DOHH2 (cell line): ENCODE data around the gene FAM227B.

Source experiments
- H3F3A ChIP-seq: fragments of 200-600 bp; sonication (generic), shearing (Covaris generic); 2 replicates; pipeline ENCODE4 v1.6.0; 2016; ENCODE audit warnings: antibody characterized with exemption, mild to moderate bottlenecking; ENCODE audit not compliant: control insufficient read depth, insufficient read depth
- H3K27ac ChIP-seq: fragments of 200-600 bp; sonication (generic); 2 replicates; pipeline ENCODE4 v1.5.1; 2014; ENCODE audit warnings: low read depth, mild to moderate bottlenecking, low read length, moderate library complexity
- H3K27me3 ChIP-seq: fragments of 200-600 bp; sonication (generic); 2 replicates; pipeline ENCODE4 v1.6.1; 2014; ENCODE audit warnings: mild to moderate bottlenecking, low read length, mixed read lengths; ENCODE audit not compliant: control insufficient read depth
- H3K36me3 ChIP-seq: fragments of 200-600 bp; sonication (generic); 2 replicates; pipeline ENCODE4 v1.6.1; 2014; ENCODE audit warnings: mild to moderate bottlenecking, low read length, moderate library complexity, mixed read lengths; ENCODE audit not compliant: control insufficient read depth
- H3K4me1 ChIP-seq: fragments of 200-600 bp; sonication (generic); 2 replicates; pipeline ENCODE4 v1.6.1; 2014; ENCODE audit warnings: mild to moderate bottlenecking, low read length, mixed read lengths; ENCODE audit not compliant: control insufficient read depth
- H3K4me2 ChIP-seq: fragments of 200-600 bp; sonication (generic); 2 replicates; pipeline ENCODE4 v1.6.0; 2014; ENCODE audit warnings: mild to moderate bottlenecking, low read length, moderate library complexity
- H3K4me3 ChIP-seq: fragments of 200-600 bp; sonication (generic); 2 replicates; pipeline ENCODE4 v1.5.1; 2014; ENCODE audit warnings: mild to moderate bottlenecking, low read length, mixed read lengths
- H3K79me2 ChIP-seq: fragments of 200-600 bp; sonication (generic); 2 replicates; pipeline ENCODE4 v1.6.1; 2014; ENCODE audit warnings: mild to moderate bottlenecking, low read length, mixed read lengths; ENCODE audit not compliant: control insufficient read depth
- H3K9me2 ChIP-seq: fragments of 200-600 bp; sonication (generic); replicated peaks from 2 replicates; pipeline ENCODE4 v1.6.1; 2014; ENCODE audit warnings: mild to moderate bottlenecking, low read length, mixed read lengths; ENCODE audit not compliant: control insufficient read depth
- H3K9me3 ChIP-seq: fragments of 200-600 bp; sonication (generic); 2 replicates; pipeline ENCODE4 v1.6.1; 2014; ENCODE audit warnings: antibody characterized with exemption, low read length, mixed read lengths; ENCODE audit not compliant: control insufficient read depth, insufficient read depth
- H4K20me1 ChIP-seq: fragments of 200-600 bp; sonication (generic); 2 replicates; pipeline ENCODE4 v1.6.0; 2014; ENCODE audit warnings: low read depth, mild to moderate bottlenecking, antibody characterized with exemption, low read length, moderate library complexity; ENCODE audit not compliant: control insufficient read depth, insufficient read depth
- EZH2phosphoT487 ChIP-seq: fragments of 200-600 bp; sonication (generic); IDR thresholded peaks from 2 replicates; pipeline ENCODE4 v1.6.1; 2017; ENCODE audit warnings: borderline replicate concordance, mild to moderate bottlenecking, antibody characterized with exemption, low read length, moderate library complexity, mixed read lengths
- TF ChIP-seq, protein P1 (sequence below): fragments of 200-600 bp; sonication (generic); IDR thresholded peaks from one replicate; pipeline ENCODE4 v1.5.1; 2014; ENCODE audit warnings: antibody characterized with exemption, mild to moderate bottlenecking, low read depth, low read length; ENCODE audit not compliant: poor library complexity, severe bottlenecking

Gene FAM227B

DNA sequence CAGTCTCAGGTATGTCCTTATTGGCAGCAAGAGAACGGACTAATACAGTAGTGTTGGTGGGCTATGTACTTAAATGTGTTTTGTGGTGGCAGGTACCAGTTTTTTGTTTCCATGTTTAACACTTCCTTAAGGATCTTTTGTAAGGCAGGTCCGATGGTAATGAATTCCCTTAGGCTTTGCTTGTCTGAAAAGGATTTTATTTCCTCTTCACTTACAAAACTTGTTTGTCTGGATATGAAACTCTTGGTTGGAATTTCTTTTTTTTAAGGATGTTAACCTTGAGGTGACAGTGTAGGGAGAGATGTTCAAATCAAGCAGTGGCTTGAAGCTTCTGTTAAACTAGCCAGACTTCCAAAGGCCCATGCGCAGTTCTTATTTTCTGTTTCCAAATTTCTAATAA, 319.8 kb downstream of the FAM227B start:
- Histone ChIP-seq H3K4me3 (no peak overlapping the region), H3K79me2 (0 out of 2 replicates have a peak, but pooled peaks cover 3% of the 10 kb centered on the region), H3K9me2 (no peaks in the 10 kb centered on the region), H3F3A (no peaks in the 10 kb centered on the region), H3K9me3 (no peaks in the 10 kb centered on the region), H3K4me2 (no peak overlapping the region), H4K20me1 (no peaks in the 10 kb centered on the region), H3K27ac (no peak overlapping the region), H3K27me3 (no peaks in the 10 kb centered on the region), H3K36me3 (peaks cover 13% of the 10 kb centered on the region), H3K4me1 (no peaks in the 10 kb centered on the region)
- no peak for TF ChIP-seq EZH2phosphoT487
- TF ChIP-seq, protein P1, sequence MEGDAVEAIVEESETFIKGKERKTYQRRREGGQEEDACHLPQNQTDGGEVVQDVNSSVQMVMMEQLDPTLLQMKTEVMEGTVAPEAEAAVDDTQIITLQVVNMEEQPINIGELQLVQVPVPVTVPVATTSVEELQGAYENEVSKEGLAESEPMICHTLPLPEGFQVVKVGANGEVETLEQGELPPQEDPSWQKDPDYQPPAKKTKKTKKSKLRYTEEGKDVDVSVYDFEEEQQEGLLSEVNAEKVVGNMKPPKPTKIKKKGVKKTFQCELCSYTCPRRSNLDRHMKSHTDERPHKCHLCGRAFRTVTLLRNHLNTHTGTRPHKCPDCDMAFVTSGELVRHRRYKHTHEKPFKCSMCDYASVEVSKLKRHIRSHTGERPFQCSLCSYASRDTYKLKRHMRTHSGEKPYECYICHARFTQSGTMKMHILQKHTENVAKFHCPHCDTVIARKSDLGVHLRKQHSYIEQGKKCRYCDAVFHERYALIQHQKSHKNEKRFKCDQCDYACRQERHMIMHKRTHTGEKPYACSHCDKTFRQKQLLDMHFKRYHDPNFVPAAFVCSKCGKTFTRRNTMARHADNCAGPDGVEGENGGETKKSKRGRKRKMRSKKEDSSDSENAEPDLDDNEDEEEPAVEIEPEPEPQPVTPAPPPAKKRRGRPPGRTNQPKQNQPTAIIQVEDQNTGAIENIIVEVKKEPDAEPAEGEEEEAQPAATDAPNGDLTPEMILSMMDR = no peak

DNA sequence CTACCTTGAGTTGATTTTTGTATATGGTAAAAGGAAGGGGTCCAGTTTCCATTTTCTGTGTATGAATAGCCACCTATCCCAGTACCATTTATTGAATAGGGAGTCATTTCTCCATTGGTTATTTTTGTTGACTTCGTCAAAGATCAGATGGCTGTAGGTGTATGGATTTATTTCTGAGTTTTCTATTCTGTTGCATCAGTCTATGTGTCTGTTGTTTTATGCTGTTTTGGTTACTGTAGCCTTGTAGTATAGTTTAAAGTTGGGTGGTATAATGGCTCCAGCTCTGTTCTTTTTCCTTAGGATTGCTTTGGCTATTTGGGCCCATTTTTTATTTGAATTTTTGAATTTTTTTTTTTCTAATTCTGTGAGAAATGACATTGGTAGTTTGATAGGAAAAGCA, 323.0 kb downstream of the FAM227B start:
- no peaks in the 10 kb centered on the region for H3F3A ChIP-seq
- no peak overlapping the region for H3K4me3 ChIP-seq
- peaks cover 7% of the 10 kb centered on the region for H3K36me3 ChIP-seq
- H3K79me2 ChIP-seq = 0 out of 2 replicates have a peak, but pooled peaks cover 3% of the 10 kb centered on the region
- H3K27me3 ChIP-seq = no peaks in the 10 kb centered on the region
- no peaks in the 10 kb centered on the region for H3K9me2 ChIP-seq
- no peaks in the 10 kb centered on the region for H3K9me3 ChIP-seq
- no peak overlapping the region for H3K4me2 ChIP-seq
- no peaks in the 10 kb centered on the region for H4K20me1 ChIP-seq
- no peak overlapping the region for H3K27ac ChIP-seq
- H3K4me1 ChIP-seq = no peaks in the 10 kb centered on the region
- no peak for TF ChIP-seq EZH2phosphoT487
- TF ChIP-seq, protein P1 = no peak

DNA sequence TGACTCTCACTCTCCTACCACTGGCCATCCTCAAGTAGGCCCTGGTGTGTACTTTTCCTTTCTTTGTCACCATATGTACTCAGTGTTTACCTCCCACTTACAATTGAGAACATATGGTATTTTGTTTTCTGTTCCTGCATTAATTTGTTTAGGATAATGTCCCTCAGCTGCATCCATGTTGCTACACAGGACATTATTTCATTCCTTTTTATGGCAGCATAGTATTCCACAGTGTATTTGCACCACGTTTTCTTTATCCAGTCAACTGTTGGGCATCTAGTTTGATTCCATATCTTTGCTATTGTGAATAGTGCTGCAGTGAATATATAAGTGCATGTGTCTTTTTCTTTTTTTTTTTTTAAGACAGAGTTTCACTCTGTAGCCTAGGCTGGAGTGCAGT, 324.4 kb downstream of the FAM227B start:
- Histone ChIP-seq H3K4me1 (no peaks in the 10 kb centered on the region), H3K27me3 (no peaks in the 10 kb centered on the region), H3F3A (no peaks in the 10 kb centered on the region), H3K27ac (no peak overlapping the region), H3K79me2 (0 out of 2 replicates have a peak, but pooled peaks cover 3% of the 10 kb centered on the region), H3K9me2 (no peaks in the 10 kb centered on the region), H3K4me2 (no peak overlapping the region), H3K9me3 (no peaks in the 10 kb centered on the region), H4K20me1 (no peaks in the 10 kb centered on the region), H3K4me3 (no peak overlapping the region), H3K36me3 (peaks cover 14% of the 10 kb centered on the region)
- TF ChIP-seq EZH2phosphoT487 = no peak
- TF ChIP-seq, protein P1 = no peak

DNA sequence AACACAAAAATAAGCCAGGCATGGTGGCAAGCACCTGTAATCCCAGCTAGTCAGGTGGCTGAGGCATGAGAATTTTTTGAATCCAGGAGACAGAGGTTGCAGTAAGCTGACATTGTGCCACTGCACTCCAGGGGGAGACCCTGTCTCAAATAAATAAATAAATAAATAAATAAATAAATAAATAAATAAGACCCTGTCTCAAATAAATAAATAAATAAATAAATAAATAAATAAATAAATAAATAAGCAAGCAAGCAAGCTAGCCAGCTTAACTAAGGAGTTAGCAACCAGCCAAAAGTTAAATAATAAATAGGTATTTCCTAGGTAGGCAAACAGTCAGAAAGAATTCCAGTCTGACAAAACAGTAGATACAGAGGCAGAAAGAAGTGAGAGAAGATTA, 326.7 kb downstream of the FAM227B start:
- Histone ChIP-seq H3K36me3 (peaks cover 16% of the 10 kb centered on the region), H3K79me2 (no peaks in the 10 kb centered on the region), H3K4me3 (no peak overlapping the region), H3K4me1 (no peaks in the 10 kb centered on the region), H4K20me1 (no peaks in the 10 kb centered on the region), H3K4me2 (no peak overlapping the region), H3K27ac (no peak overlapping the region), H3K9me2 (no peaks in the 10 kb centered on the region), H3F3A (no peaks in the 10 kb centered on the region), H3K27me3 (no peaks in the 10 kb centered on the region), H3K9me3 (no peaks in the 10 kb centered on the region)
- TF ChIP-seq, protein P1 = no peak
- no peak for TF ChIP-seq EZH2phosphoT487
